SH-SY5Y (cell line): ENCODE data around the gene NKD1.

Experiments used
- GATA2 ChIP-seq: IDR thresholded peaks from 2 replicates; pipeline ENCODE4 v1.6.1; 2011; ENCODE audit warnings: mild to moderate bottlenecking, low read depth, low read length
- GATA3 ChIP-seq: IDR thresholded peaks from 2 replicates; pipeline ENCODE4 v1.6.1; 2011; ENCODE audit warnings: low read depth, mild to moderate bottlenecking, low read length, moderate library complexity

GRCh38 chr16:50500171-50500874, 47.9 kb upstream of the NKD1 start:
- TF ChIP-seq GATA2 (no peak), GATA3 (no peak)
